OCI-LY7 (cell line): ENCODE measurements around the gene RUSF1.
"Not testable (repeated sequence)": the region's sequence is repeated elsewhere in the genome, so short reads cannot be mapped to it uniquely, and the experiment has no call there.

Experiments used
- CTCF ChIP-seq: fragments of 200-600 bp; sonication (generic); conservative IDR thresholded peaks from 2 replicates; pipeline ENCODE4 v1.5.1; 2014; ENCODE audit warnings: mild to moderate bottlenecking, antibody characterized with exemption, low read length, moderate library complexity, mixed read lengths
- EZH2phosphoT487 ChIP-seq: fragments of 200-600 bp; sonication (generic); IDR thresholded peaks from 2 replicates; pipeline ENCODE4 v1.6.1; 2018; ENCODE audit warnings: low read depth, borderline replicate concordance, mild to moderate bottlenecking, mixed run types, antibody characterized with exemption, low read length, moderate library complexity, mixed read lengths

GRCh38 chr16:31484048-31484447, 24.1 kb downstream of the RUSF1 start:
- TF ChIP-seq CTCF, EZH2phosphoT487: not testable (repeated sequence)
